SK-N-SH (cell line): ENCODE measurements around the gene ASB4. TPM values are rescaled to one million over a fixed set of nuclear protein-coding genes. Genes with fewer than 3 reads are reported as not detected.

Experiments
- CTCF ChIA-PET: fragments of 300-600, 350-600 bp; formaldehyde crosslinking; extraction: SDS; loops from one replicate; lab custom pipeline; 2021; lab: Yijun Ruan, JAX
- POLR2A ChIA-PET: fragments of 350-600 bp; sonication (Branson Sonifier 250); formaldehyde crosslinking; extraction: SDS; loops from one replicate; lab custom pipeline; 2020; ENCODE audit warnings: antibody characterized with exemption, inconsistent platforms; lab: Yijun Ruan, JAX
- DNase-seq: peaks from one replicate; pipeline ENCODE4 v3.0.0; 2012
- H2AFZ ChIP-seq: fragments of 200-600 bp; sonication (generic); 2 replicates; pipeline ENCODE4 v1.8.1; 2016; ENCODE audit warnings: antibody characterized with exemption, mild to moderate bottlenecking, low read depth
- H3F3A ChIP-seq: fragments of 200-600 bp; sonication (generic); replicated peaks from 2 replicates; pipeline ENCODE3; 2016; ENCODE audit warnings: antibody characterized with exemption, mild to moderate bottlenecking; ENCODE audit not compliant: insufficient read depth
- H3K27ac ChIP-seq, 2 experiments: fragments of 200-500 bp in 1 of 2; fragments of 200-600 bp in 1 of 2; sonication (Bioruptor generic) in 1 of 2; sonication (generic), shearing (Covaris generic) in 1 of 2; 2 replicates each; pipeline versions ENCODE4 v1.5.1 to v1.6.1; 2014 to 2016; ENCODE audit warnings: low read depth in 2 of 2, inconsistent platforms in 1 of 2, low read length in 1 of 2, mild to moderate bottlenecking in 1 of 2, mixed read lengths in 1 of 2
- H3K27me3 ChIP-seq: fragments of 200-600 bp; sonication (generic), shearing (Covaris generic); 2 replicates; pipeline ENCODE4 v1.6.1; 2016; ENCODE audit warnings: mixed run types; ENCODE audit not compliant: insufficient read depth
- H3K36me3 ChIP-seq, 2 experiments: fragments of 200-500 bp in 1 of 2; fragments of 200-600 bp in 1 of 2; sonication (Bioruptor generic) in 1 of 2; sonication (generic) in 1 of 2; replicated peaks in 1 of 2; 2 replicates each; pipeline versions ENCODE3 to v1.5.1; 2014 to 2016; ENCODE audit warnings: low read length in 1 of 2, mild to moderate bottlenecking in 1 of 2; ENCODE audit not compliant: insufficient read depth in 2 of 2, control insufficient read depth in 1 of 2
- H3K4me1 ChIP-seq, 2 experiments: fragments of 200-500 bp in 1 of 2; fragments of 200-600 bp in 1 of 2; sonication (Bioruptor generic) in 1 of 2; sonication (generic), shearing (Covaris generic) in 1 of 2; 2 replicates each; pipeline versions ENCODE4 v1.5.1 to v1.6.1; 2014 to 2016; ENCODE audit warnings: low read depth in 1 of 2, low read length in 1 of 2, mixed run types in 1 of 2; ENCODE audit not compliant: insufficient read depth in 2 of 2, control insufficient read depth in 1 of 2
- H3K4me2 ChIP-seq: fragments of 200-600 bp; sonication (generic), shearing (Covaris generic); 2 replicates; pipeline ENCODE4 v1.6.1; 2017; ENCODE audit warnings: mixed run types
- H3K4me3 ChIP-seq, 2 experiments: fragments of 200-500 bp in 1 of 2; fragments of 200-600 bp in 1 of 2; sonication (Bioruptor generic) in 1 of 2; sonication (generic), shearing (Covaris generic) in 1 of 2; 2 replicates each; pipeline versions ENCODE4 v1.5.1 to v1.8.1; 2014 to 2016; ENCODE audit warnings: low read depth in 2 of 2, inconsistent platforms in 1 of 2, low read length in 1 of 2, mild to moderate bottlenecking in 1 of 2, mixed read lengths in 1 of 2, moderate library complexity in 1 of 2
- H3K79me2 ChIP-seq: fragments of 200-600 bp; sonication (generic); 2 replicates; pipeline ENCODE4 v1.8.1; 2017; ENCODE audit warnings: mild to moderate bottlenecking; ENCODE audit not compliant: insufficient read depth
- H3K9ac ChIP-seq: fragments of 200-600 bp; sonication (generic); 2 replicates; pipeline ENCODE4 v1.6.1; 2017; ENCODE audit warnings: mixed run types
- H3K9me2 ChIP-seq: fragments of 200-600 bp; sonication (generic); 2 replicates; pipeline ENCODE4 v1.6.1; 2017; ENCODE audit warnings: mixed run types
- H3K9me3 ChIP-seq: fragments of 200-600 bp; sonication (generic); 2 replicates; pipeline ENCODE4 v1.6.1; 2017; ENCODE audit warnings: mixed run types, mild to moderate bottlenecking, moderate library complexity
- H4K20me1 ChIP-seq: fragments of 200-600 bp; sonication (generic); 2 replicates; pipeline ENCODE4 v1.6.1; 2017; ENCODE audit warnings: mild to moderate bottlenecking, mixed run types; ENCODE audit not compliant: insufficient read depth
- CHD2 ChIP-seq: fragments of 150-350 bp; IDR thresholded peaks from 2 replicates; pipeline ENCODE4 v1.6.1; 2018; ENCODE audit warnings: low read length; ENCODE audit not compliant: partially characterized antibody
- CTCF ChIP-seq: fragments of 200-600 bp; sonication (generic); IDR thresholded peaks from 2 replicates; pipeline ENCODE4 v1.6.1; 2017; ENCODE audit warnings: antibody characterized with exemption, mild to moderate bottlenecking, moderate library complexity
- FOSL2 ChIP-seq: IDR thresholded peaks from 2 replicates; pipeline ENCODE4 v1.4.0; 2012; ENCODE audit warnings: low read depth, mild to moderate bottlenecking, moderate library complexity, borderline replicate concordance
- FOXJ3 ChIP-seq: sonication (generic); formaldehyde crosslinking; IDR thresholded peaks from 2 replicates; pipeline ENCODE4 v1.5.1; 2020; ENCODE audit warnings: mild to moderate bottlenecking, missing genetic modification reagents
- FOXM1 ChIP-seq: IDR thresholded peaks from 2 replicates; pipeline ENCODE4 v1.4.0; 2012; ENCODE audit warnings: low read depth, mild to moderate bottlenecking
- GATA2 ChIP-seq: sonication (generic); formaldehyde crosslinking; IDR thresholded peaks from 2 replicates; pipeline ENCODE4 v1.5.0; 2020; ENCODE audit warnings: mild to moderate bottlenecking, missing genetic modification reagents
- JUND ChIP-seq: IDR thresholded peaks from 2 replicates; pipeline ENCODE4 v1.4.0; 2012
- MAX ChIP-seq: IDR thresholded peaks from 2 replicates; pipeline ENCODE4 v1.4.0; 2012; ENCODE audit warnings: low read depth
- MXI1 ChIP-seq: IDR thresholded peaks from 2 replicates; pipeline ENCODE4 v1.6.1; 2012; ENCODE audit warnings: mild to moderate bottlenecking, low read depth, low read length, improper control_type of control experiment
- PBX3 ChIP-seq: IDR thresholded peaks from 2 replicates; pipeline ENCODE4; 2012
- POLR2AphosphoS5 ChIP-seq: IDR thresholded peaks from 2 replicates; pipeline ENCODE4 v1.6.1; 2012; ENCODE audit warnings: low read depth, low read length
- RAD21 ChIP-seq: IDR thresholded peaks from 2 replicates; pipeline ENCODE4 v1.6.1; 2012; ENCODE audit warnings: mild to moderate bottlenecking, low read length
- RCOR1 ChIP-seq: fragments of 150-350 bp; IDR thresholded peaks from 2 replicates; pipeline ENCODE4 v1.6.1; 2017; ENCODE audit warnings: antibody characterized with exemption, low read length
- REST ChIP-seq: IDR thresholded peaks from 2 replicates; pipeline ENCODE4 v1.6.1; 2012; ENCODE audit warnings: mild to moderate bottlenecking, low read depth, low read length, moderate library complexity
- SMC3 ChIP-seq: IDR thresholded peaks from 2 replicates; pipeline ENCODE4 v1.6.1; 2012; ENCODE audit warnings: low read depth, low read length, improper control_type of control experiment
- TCF12 ChIP-seq: IDR thresholded peaks from 2 replicates; pipeline ENCODE4 v1.4.0; 2012
- USF1 ChIP-seq: IDR thresholded peaks from 2 replicates; pipeline ENCODE4 v1.4.0; 2012; ENCODE audit warnings: low read depth, borderline replicate concordance
- YY1 ChIP-seq: IDR thresholded peaks from 2 replicates; pipeline ENCODE4 v1.4.0; 2012; ENCODE audit warnings: low read depth, mild to moderate bottlenecking
- WGBS: methylation state at CpG from one replicate; pipeline ENCODE4 v1.1.6; 2017; ENCODE audit warnings: low lambda C conversion rate; 5-methylcytosine and 5-hydroxymethylcytosine counted together
- polyA plus RNA-seq, 3 experiments: library from polyadenylated mRNA; depleted of rRNA; stranded (reverse); fragments of >200 nt; gene quantifications; 2 replicates each; pipeline ENCODE4 v1.2.3, GENCODE V29; 2012

ASB4 gene
- polyA plus RNA-seq, 1 of the 3 experiments (the other 2 are of a cell fraction) = not detected

GRCh38 chr7:95478272-95479037, 7.3 kb upstream of the ASB4 start:
- Histone ChIP-seq H3K9me2 (no peaks in the 10 kb centered on the region), H3K79me2 (no peaks in the 10 kb centered on the region), H4K20me1 (no peaks in the 10 kb centered on the region), H3K27me3 (no peaks in the 10 kb centered on the region), H3K36me3 (no peaks in the 10 kb centered on the region), H3K9ac (no peak overlapping the region), H3F3A (no peaks in the 10 kb centered on the region), H3K27ac (no peak overlapping the region), H3K9me3 (no peaks in the 10 kb centered on the region), H2AFZ (peak overlapping the region; percentile 67), H3K4me3 (no peak overlapping the region; a peak in 1 of 4 replicates), H3K4me2 (no peak overlapping the region), H3K4me1 (peaks cover 0 to 8% of the 10 kb centered on the region in 2 experiments; a peak in 2 of 4 replicates)
- TF ChIP-seq RCOR1 (no peak), FOXM1 (no peak), RAD21 (peak; percentile 50), SMC3 (0 out of 2 replicates have a peak, but pooled peaks have one; percentile 20), POLR2AphosphoS5 (no peak), YY1 (0 out of 2 replicates have a peak, but pooled peaks have one; percentile 71), CTCF (peak; percentile 55)
- 37% methylated on average over 18 of the region's 18 CpGs for whole genome bisulfite sequencing
- POLR2A ChIA-PET = no interaction called here
- CTCF ChIA-PET = interaction anchor here (1.2 to 4.4 kb wide), 18 partner anchors 10 to 1189 kb away, joined by 3 to 109 read pairs (median 10); partner anchors contain the start of genes ASB4 and SGCE
- DNase-seq = no peak

- ChIA-PET CTCF (interaction anchor here (0.6 to 4.4 kb wide), 11 partner anchors 10 to 1191 kb away, joined by 3 to 26 read pairs (median 4); no protein-coding TSS in a partner anchor), POLR2A (no interaction called here)
- peaks cover 0 to 8% of the 10 kb centered on the region in 2 experiments; a peak in 2 of 4 replicates for H3K4me1 ChIP-seq
- TF ChIP-seq USF1 (no peak), PBX3 (no peak), REST (no peak), MAX (no peak), FOSL2 (no peak), JUND (no peak), TCF12 (no peak), SMC3 (no peak), MXI1 (no peak), FOXJ3 (no peak), RCOR1 (no peak), CHD2 (no peak), GATA2 (CRISPR knock-in tag) (no peak)
These were observed 5.6 kb upstream of the ASB4 start for GRCh38 chr7:95479992-95480624.

More at GRCh38 chr7:95479992-95480624, 5.6 kb upstream of the ASB4 start:
- no peak overlapping the region for H3K9ac ChIP-seq
- DNase-seq = no peak
- no peak overlapping the region for H3K4me3 ChIP-seq
- H3K36me3 ChIP-seq = no peaks in the 10 kb centered on the region
- no peaks in the 10 kb centered on the region for H3K79me2 ChIP-seq
- H3K4me2 ChIP-seq = no peak overlapping the region
- H2AFZ ChIP-seq = no peak overlapping the region
- H3K27ac ChIP-seq = no peak overlapping the region
- H3K9me3 ChIP-seq = no peaks in the 10 kb centered on the region
- no peaks in the 10 kb centered on the region for H4K20me1 ChIP-seq
- no peaks in the 10 kb centered on the region for H3K9me2 ChIP-seq
- no peaks in the 10 kb centered on the region for H3K27me3 ChIP-seq
- no peaks in the 10 kb centered on the region for H3F3A ChIP-seq
